Parathyroid adenoma (tissue), 2 donors: ENCODE measurements around the gene RAVER2.
"Not testable (repeated sequence)": the region's sequence is repeated elsewhere in the genome, so short reads cannot be mapped to it uniquely, and the experiment has no call there.

Experiments used
- H2AFZ ChIP-seq: fragments of 300-600 bp; sonication (generic); one replicate; pipeline ENCODE4 v1.7.0; 2017; ENCODE audit warnings: antibody characterized with exemption, mild to moderate bottlenecking
- H3K27ac ChIP-seq: fragments of 300-600 bp; sonication (generic); one replicate; pipeline ENCODE4 v1.7.0; 2017
- H3K27me3 ChIP-seq: fragments of 300-600 bp; sonication (generic); one replicate; pipeline ENCODE4 v1.7.0; 2017; ENCODE audit warnings: low read length; ENCODE audit not compliant: control insufficient read depth, insufficient read depth
- H3K36me3 ChIP-seq: fragments of 300-600 bp; sonication (generic); one replicate; pipeline ENCODE4 v1.7.0; 2017; ENCODE audit warnings: low read length; ENCODE audit not compliant: control insufficient read depth, insufficient read depth
- H3K4me1 ChIP-seq: fragments of 300-600 bp; sonication (generic); one replicate; pipeline ENCODE4 v1.7.0; 2017; ENCODE audit warnings: control low read depth
- H3K4me2 ChIP-seq: fragments of 300-600 bp; sonication (generic); one replicate; pipeline ENCODE4 v1.7.0; 2017; ENCODE audit warnings: low read length
- H3K4me3 ChIP-seq: fragments of 300-600 bp; sonication (generic); one replicate; pipeline ENCODE4 v1.7.0; 2017; ENCODE audit warnings: low read depth, low read length
- H3K79me2 ChIP-seq: fragments of 300-600 bp; sonication (generic); one replicate; pipeline ENCODE4 v1.7.0; 2017; ENCODE audit warnings: control low read depth
- H3K9ac ChIP-seq: fragments of 300-600 bp; sonication (generic); one replicate; pipeline ENCODE4 v1.7.0; 2017; ENCODE audit warnings: mild to moderate bottlenecking
- H3K9me3 ChIP-seq: fragments of 300-600 bp; sonication (generic); one replicate; pipeline ENCODE4 v1.7.0; 2017; ENCODE audit warnings: low read length; ENCODE audit not compliant: control insufficient read depth
- TF ChIP-seq, protein P1 (sequence below): fragments of 300-600 bp; sonication (generic); IDR thresholded peaks from one replicate; pipeline ENCODE4 v1.7.0; 2017; ENCODE audit warnings: antibody characterized with exemption, mild to moderate bottlenecking
- donor health status: primary hyperparathyroidism.

RAVER2 gene

DNA sequence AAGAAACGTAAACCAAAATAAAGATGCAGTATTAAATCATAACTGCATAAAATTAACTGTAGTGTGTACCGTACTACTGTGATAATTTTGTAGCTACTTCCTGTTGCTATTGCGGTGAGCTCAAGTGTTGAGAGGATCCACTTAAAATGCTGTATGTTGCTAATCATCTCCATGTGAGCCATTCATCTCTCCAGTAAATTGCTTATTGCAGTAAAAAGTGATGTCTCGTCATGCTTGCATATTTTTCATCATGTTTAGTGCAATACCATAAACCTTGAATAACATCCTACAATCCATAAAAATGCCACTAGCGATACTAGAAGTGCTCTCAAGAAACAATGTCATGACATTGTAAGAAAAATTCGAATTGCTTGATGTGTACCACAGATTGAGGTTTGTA lies 66.3 kb downstream of the RAVER2 start:
- Histone ChIP-seq H3K9me3 (no peaks in the 10 kb centered on the region), H3K4me3 (no peak overlapping the region), H3K79me2 (no peaks in the 10 kb centered on the region), H3K4me1 (no peaks in the 10 kb centered on the region), H3K27ac (no peak overlapping the region), H3K4me2 (no peak overlapping the region), H3K36me3 (no peaks in the 10 kb centered on the region), H3K9ac (no peak overlapping the region), H3K27me3 (no peaks in the 10 kb centered on the region), H2AFZ (no peak overlapping the region)
- TF ChIP-seq, protein P1, sequence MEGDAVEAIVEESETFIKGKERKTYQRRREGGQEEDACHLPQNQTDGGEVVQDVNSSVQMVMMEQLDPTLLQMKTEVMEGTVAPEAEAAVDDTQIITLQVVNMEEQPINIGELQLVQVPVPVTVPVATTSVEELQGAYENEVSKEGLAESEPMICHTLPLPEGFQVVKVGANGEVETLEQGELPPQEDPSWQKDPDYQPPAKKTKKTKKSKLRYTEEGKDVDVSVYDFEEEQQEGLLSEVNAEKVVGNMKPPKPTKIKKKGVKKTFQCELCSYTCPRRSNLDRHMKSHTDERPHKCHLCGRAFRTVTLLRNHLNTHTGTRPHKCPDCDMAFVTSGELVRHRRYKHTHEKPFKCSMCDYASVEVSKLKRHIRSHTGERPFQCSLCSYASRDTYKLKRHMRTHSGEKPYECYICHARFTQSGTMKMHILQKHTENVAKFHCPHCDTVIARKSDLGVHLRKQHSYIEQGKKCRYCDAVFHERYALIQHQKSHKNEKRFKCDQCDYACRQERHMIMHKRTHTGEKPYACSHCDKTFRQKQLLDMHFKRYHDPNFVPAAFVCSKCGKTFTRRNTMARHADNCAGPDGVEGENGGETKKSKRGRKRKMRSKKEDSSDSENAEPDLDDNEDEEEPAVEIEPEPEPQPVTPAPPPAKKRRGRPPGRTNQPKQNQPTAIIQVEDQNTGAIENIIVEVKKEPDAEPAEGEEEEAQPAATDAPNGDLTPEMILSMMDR: no peak

DNA sequence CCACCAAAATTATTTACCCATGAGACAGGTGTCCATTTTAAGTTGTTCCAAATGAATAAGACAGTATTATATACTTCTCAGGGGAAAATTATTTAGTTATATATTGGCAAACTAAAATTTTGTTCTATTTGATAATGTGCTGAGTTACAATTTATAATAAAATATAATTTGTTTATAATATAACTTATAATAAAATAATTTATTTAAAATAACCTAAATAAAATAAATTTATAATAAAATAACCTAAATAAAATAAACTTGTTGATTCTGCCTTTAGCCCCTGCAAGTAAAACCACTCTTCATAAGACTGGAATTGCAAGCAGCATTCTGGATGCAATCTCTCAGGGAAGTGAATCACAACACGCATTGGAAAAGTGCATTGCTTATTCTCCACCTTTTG lies 69.6 kb downstream of the RAVER2 start:
- Histone ChIP-seq H3K9ac (no peak overlapping the region), H2AFZ (no peak overlapping the region), H3K4me3 (no peak overlapping the region)

DNA sequence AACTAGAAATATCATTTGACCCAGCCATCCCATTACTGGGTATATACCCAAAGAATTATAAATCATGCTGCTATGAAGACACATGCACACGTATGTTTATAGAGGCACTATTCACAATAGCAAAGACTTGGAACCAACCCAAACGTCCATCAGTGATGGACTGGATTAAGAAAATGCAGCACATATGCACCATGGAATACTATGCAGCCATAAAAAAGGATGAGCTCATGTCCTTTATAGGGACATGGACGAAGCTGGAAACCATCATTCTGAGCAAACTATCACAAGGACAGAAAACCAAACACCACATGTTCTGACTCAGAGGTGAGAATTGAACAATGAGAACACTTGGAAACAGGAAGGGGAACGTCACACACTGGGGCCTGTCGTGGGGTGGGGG lies 72.5 kb downstream of the RAVER2 start:
- not testable (repeated sequence) for H3K9ac ChIP-seq, H3K4me1 ChIP-seq, H3K4me2 ChIP-seq, H3K4me3 ChIP-seq, H2AFZ ChIP-seq, H3K79me2 ChIP-seq, H3K27ac ChIP-seq, H3K27me3 ChIP-seq, H3K9me3 ChIP-seq, H3K36me3 ChIP-seq

More for the DNA sequence above, 69.6 kb downstream of the RAVER2 start:
- TF ChIP-seq, protein P1: no peak
- Histone ChIP-seq H3K27ac (no peak overlapping the region), H3K79me2 (no peaks in the 10 kb centered on the region), H3K4me2 (no peak overlapping the region), H3K9me3 (no peaks in the 10 kb centered on the region), H3K36me3 (no peaks in the 10 kb centered on the region), H3K4me1 (no peaks in the 10 kb centered on the region), H3K27me3 (no peaks in the 10 kb centered on the region)

DNA sequence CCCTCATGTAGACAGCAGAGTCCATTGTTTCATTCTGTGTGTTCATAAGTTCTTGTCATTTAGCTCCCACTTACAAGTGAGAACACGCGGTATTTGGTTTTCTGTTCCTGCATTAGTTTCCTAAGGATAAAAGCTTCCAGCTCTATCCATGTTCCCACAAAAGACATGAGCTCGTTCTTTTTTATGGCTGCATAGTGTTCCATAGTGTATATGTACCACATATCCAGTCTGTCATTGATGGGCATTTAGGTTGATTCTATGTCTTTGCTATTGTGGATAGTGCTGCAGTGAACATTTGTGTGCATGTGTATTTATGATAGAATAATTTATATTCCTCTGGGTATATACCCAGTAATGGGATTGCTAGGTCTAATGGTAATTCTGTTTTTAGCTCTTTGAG lies 75.7 kb downstream of the RAVER2 start:
- not testable (repeated sequence) for H3K9me3 ChIP-seq, H3K27me3 ChIP-seq, H2AFZ ChIP-seq, H3K9ac ChIP-seq, H3K36me3 ChIP-seq, H3K4me2 ChIP-seq, H3K27ac ChIP-seq, H3K79me2 ChIP-seq, H3K4me3 ChIP-seq, H3K4me1 ChIP-seq

DNA sequence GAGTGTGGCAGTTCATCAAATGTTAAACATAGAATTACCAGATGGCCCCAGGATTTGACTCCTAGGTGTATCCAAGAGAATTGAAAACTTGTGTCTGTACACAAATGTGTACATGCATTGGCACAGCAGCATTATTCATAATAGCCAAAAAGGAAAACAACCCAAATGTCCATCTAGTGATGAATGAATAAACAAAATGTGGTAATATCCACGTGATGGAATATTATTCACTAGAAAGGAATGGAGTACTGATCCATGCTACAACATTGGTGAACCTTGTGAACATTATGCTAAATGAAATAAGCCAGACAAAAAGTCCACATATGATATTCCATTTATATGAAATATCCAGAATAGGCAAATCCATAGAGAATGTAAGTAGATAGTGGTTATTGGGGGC lies 77.7 kb downstream of the RAVER2 start:
- H3K27ac ChIP-seq: no peak overlapping the region
- H3K36me3 ChIP-seq: no peaks in the 10 kb centered on the region
- H2AFZ ChIP-seq: no peak overlapping the region
- TF ChIP-seq, protein P1: no peak
- no peaks in the 10 kb centered on the region for H3K27me3 ChIP-seq
- no peaks in the 10 kb centered on the region for H3K79me2 ChIP-seq
- H3K4me1 ChIP-seq: no peaks in the 10 kb centered on the region
- no peak overlapping the region for H3K9ac ChIP-seq
- no peak overlapping the region for H3K4me2 ChIP-seq
- no peak overlapping the region for H3K4me3 ChIP-seq
- no peaks in the 10 kb centered on the region for H3K9me3 ChIP-seq

DNA sequence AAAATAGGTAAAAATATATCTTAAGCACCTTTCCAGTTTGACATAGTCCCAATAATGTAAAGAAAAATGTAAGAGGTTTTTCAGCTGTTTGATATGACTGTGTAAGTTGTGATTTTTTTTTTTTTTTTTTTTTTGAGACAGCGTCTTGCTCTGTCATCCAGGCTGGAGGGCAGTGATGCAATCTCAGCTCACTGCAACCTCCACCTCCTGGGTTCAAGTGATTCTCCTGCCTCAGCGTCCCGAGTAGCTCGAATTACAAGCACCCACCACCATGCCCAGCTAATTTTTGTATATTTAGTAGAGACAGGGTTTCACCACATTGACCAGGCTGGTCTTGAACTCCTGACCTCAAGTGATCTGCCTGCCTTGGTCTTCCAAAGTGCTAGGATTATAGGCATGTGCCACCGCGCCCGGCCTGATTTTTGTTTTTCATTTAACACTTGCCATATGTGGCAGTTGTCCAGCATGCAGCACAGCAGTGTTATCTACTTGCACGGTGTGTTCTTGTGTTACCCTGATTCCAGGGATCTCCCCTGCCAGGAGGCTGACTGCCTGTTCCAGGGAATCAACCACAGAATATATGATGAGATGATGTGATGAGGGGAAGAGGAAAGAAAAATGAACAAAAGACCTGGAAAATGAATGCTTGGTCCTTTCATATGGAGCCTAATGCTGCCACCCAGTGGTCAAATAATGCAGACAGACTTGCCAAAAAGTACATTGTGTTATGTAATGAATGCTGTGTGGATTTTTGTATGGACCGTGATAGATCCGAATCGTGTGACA lies 79.0 kb downstream of the RAVER2 start:
- Histone ChIP-seq H3K4me2 (no peak overlapping the region), H2AFZ (no peak overlapping the region), H3K36me3 (no peaks in the 10 kb centered on the region), H3K4me3 (no peak overlapping the region), H3K27me3 (no peaks in the 10 kb centered on the region), H3K9me3 (no peaks in the 10 kb centered on the region), H3K79me2 (no peaks in the 10 kb centered on the region), H3K4me1 (no peaks in the 10 kb centered on the region), H3K9ac (no peak overlapping the region), H3K27ac (no peak overlapping the region)
- TF ChIP-seq, protein P1: peak; percentile 66
